ENCODE results near the gene SEBOX.

SEBOX gene

GRCh38 chr17:28391401-28391800, 26.4 kb upstream of the SEBOX start:
- no peak for DNase-seq

- no peak for DNase-seq
Observed at GRCh38 chr17:28390984-28391383, 26.0 kb upstream of the SEBOX start.

- no peak for DNase-seq
Observed at GRCh38 chr17:28390563-28390962, 25.6 kb upstream of the SEBOX start.

- no peak for DNase-seq
Observed at GRCh38 chr17:28390141-28390540, 25.1 kb upstream of the SEBOX start.

- no peak for DNase-seq
Observed at GRCh38 chr17:28388106-28388505, 23.1 kb upstream of the SEBOX start.

GRCh38 chr17:28386391-28386790, 21.4 kb upstream of the SEBOX start:
- DNase-seq = no peak

- peak in 1 of 2 donors; percentile 32 for DNase-seq
Observed at GRCh38 chr17:28385406-28385805, 20.4 kb upstream of the SEBOX start.

- DNase-seq = peak in 1 of 2 donors; percentile 27
Observed at GRCh38 chr17:28385037-28385400, 20.0 kb upstream of the SEBOX start.

- peak; percentile 65 to 74 for DNase-seq
Observed at GRCh38 chr17:28384281-28385036, 19.5 kb upstream of the SEBOX start.

GRCh38 chr17:28381141-28381825, 16.3 kb upstream of the SEBOX start:
- DNase-seq = peak in 1 of 2 donors; percentile 49

- no peak for DNase-seq
Observed at GRCh38 chr17:28379814-28380801, 15.1 kb upstream of the SEBOX start.

- no peak for DNase-seq
Observed at GRCh38 chr17:28372945-28373274, 7.9 kb upstream of the SEBOX start.

GRCh38 chr17:28372203-28372944, 7.4 kb upstream of the SEBOX start:
- peak; percentile 41 to 54 for DNase-seq

GRCh38 chr17:28371245-28372202, 6.5 kb upstream of the SEBOX start, which contains the start of gene SARM1:
SARM1 (plus strand) TSS chr17:28371694; CDS start chr17:28372033, 339 bp downstream.
- DNase-seq = peak; percentile 88 to 91

GRCh38 chr17:28370744-28371103, 5.7 kb upstream of the SEBOX start:
- no peak for DNase-seq

- no peak for DNase-seq
Observed at GRCh38 chr17:28370035-28370743, 5.2 kb upstream of the SEBOX start, which contains the start of gene VTN. VTN (minus strand) TSS chr17:28370307; CDS start chr17:28370203, 104 bp downstream.

- DNase-seq = no peak
Observed at GRCh38 chr17:28369684-28370034, 4.7 kb upstream of the SEBOX start.

GRCh38 chr17:28368915-28369683, 4.1 kb upstream of the SEBOX start:
- no peak for DNase-seq

- no peak for DNase-seq
Observed at GRCh38 chr17:28368306-28368831, 3.4 kb upstream of the SEBOX start.
